HepG2 (cell line): Measurements from ENCODE around the gene CDHR4. TPM values are rescaled to one million over a fixed set of nuclear protein-coding genes. Genes with fewer than 3 reads are reported as not detected.
"Not testable (repeated sequence)": the region's sequence is repeated elsewhere in the genome, so short reads cannot be mapped to it uniquely, and the experiment has no call there.

Experiments used
- ATAC-seq: fragments of 200-7000 bp; cut with Tn5 transposase; 3 replicates; pipeline ENCODE4 v1.9.1; 2020; ENCODE audit warnings: mild to moderate bottlenecking, moderate library complexity
- BruUV-seq: library from RNA; stranded (reverse); fragments of 400-500 nt; replicated peaks from 2 replicates; lab custom pipeline; 2021; lab: Mats Ljungman, UMichigan
- CTCF ChIA-PET: fragments of 300-600 bp; formaldehyde crosslinking; extraction: SDS; loops from one replicate; lab custom pipeline; 2021; ENCODE audit warnings: low total read pairs, inconsistent platforms, low intra/inter-chr PET ratio; lab: Yijun Ruan, JAX
- POLR2A ChIA-PET: fragments of 350-600 bp; sonication (Branson Sonifier 250); formaldehyde crosslinking; loops from one replicate; lab custom pipeline; 2020; ENCODE audit warnings: antibody characterized with exemption, inconsistent platforms; lab: Yijun Ruan, JAX
- DNase-seq: peaks from one replicate; pipeline ENCODE4 v3.0.0-alpha.2; 2015; ENCODE audit warnings: low spot score
- FAIRE-seq: peaks from 3 replicates; lab custom pipeline; 2011; peaks lifted over from hg19 to GRCh38; lab: Jason Lieb, UNC
- H2AFZ ChIP-seq: one replicate; pipeline ENCODE4 v1.6.1; 2011; ENCODE audit warnings: low read length, inconsistent platforms
- H3K27ac ChIP-seq: fragments of 300-600 bp; 3 replicates; pipeline ENCODE4 v1.8.0; 2011; ENCODE audit warnings: mixed run types, mild to moderate bottlenecking, mixed read lengths, low read length, inconsistent platforms; ENCODE audit not compliant: insufficient read depth; ENCODE audit errors: extremely low read length
- H3K27me3 ChIP-seq, 2 experiments: fragments of 200-600 bp in 1 of 2; 2 replicates in 1 of 2; 3 replicates in 1 of 2; pipeline versions ENCODE4 v1.6.0 to v1.8.0; 2011; ENCODE audit warnings: low read length in 2 of 2, mild to moderate bottlenecking in 2 of 2, moderate library complexity in 2 of 2, inconsistent platforms in 1 of 2; ENCODE audit not compliant: insufficient read depth in 2 of 2, control insufficient read depth in 1 of 2
- H3K36me3 ChIP-seq, 2 experiments: fragments of 200-600 bp in 1 of 2; replicated peaks in 1 of 2; 2 replicates in 1 of 2; 3 replicates in 1 of 2; pipeline versions ENCODE4 v1.5.1 to v1.8.0; 2011; ENCODE audit warnings: low read length in 2 of 2, inconsistent platforms in 1 of 2; ENCODE audit not compliant: insufficient read depth in 2 of 2, control insufficient read depth in 1 of 2
- H3K4me1 ChIP-seq: 2 replicates; pipeline ENCODE4 v1.5.1; 2012; ENCODE audit warnings: low read length, inconsistent platforms; ENCODE audit not compliant: insufficient read depth
- H3K4me2 ChIP-seq: 2 replicates; pipeline ENCODE4 v1.6.0; 2011; ENCODE audit warnings: low read depth, low read length, inconsistent platforms
- H3K4me3 ChIP-seq, 3 experiments: fragments of 200-600 bp in 1 of 3; sonication (generic), shearing (Covaris generic) in 1 of 3; replicated peaks in 1 of 3; 2 replicates each; pipeline ENCODE4 v1.5.1; 2011 to 2016; ENCODE audit warnings: low read length in 3 of 3, inconsistent platforms in 2 of 3, low read depth in 2 of 3, mild to moderate bottlenecking in 2 of 3, control low read depth in 1 of 3, mixed read lengths in 1 of 3; ENCODE audit not compliant: insufficient read depth in 1 of 3
- H3K79me2 ChIP-seq: one replicate; pipeline ENCODE4 v1.6.1; 2011; ENCODE audit warnings: low read length, inconsistent platforms; ENCODE audit not compliant: insufficient read depth
- H3K9ac ChIP-seq: 2 replicates; pipeline ENCODE4 v1.6.0; 2011; ENCODE audit warnings: mild to moderate bottlenecking, low read depth, low read length, inconsistent platforms; ENCODE audit not compliant: insufficient read depth
- H3K9me3 ChIP-seq: 2 replicates; pipeline ENCODE4 v1.5.1; 2012; ENCODE audit warnings: mild to moderate bottlenecking, low read length
- H4K20me1 ChIP-seq: 2 replicates; pipeline ENCODE4 v1.6.0; 2011; ENCODE audit warnings: inconsistent platforms, mild to moderate bottlenecking, low read length, moderate library complexity; ENCODE audit not compliant: insufficient read depth
- CEBPB ChIP-seq: IDR thresholded peaks from 2 replicates; pipeline ENCODE4 v1.6.1; 2011; ENCODE audit warnings: low read depth, low read length, improper control_type of control experiment, borderline replicate concordance
- CEBPG ChIP-seq: IDR thresholded peaks from 2 replicates; pipeline ENCODE4 v1.6.1; 2016
- HNF1A ChIP-seq, 2 experiments: sonication (generic) in 1 of 2; formaldehyde crosslinking in 1 of 2; IDR thresholded peaks; 2 replicates each; pipeline versions ENCODE4 v1.4.0 to v1.6.1; 2016 to 2020; ENCODE audit warnings: borderline replicate concordance in 1 of 2, low read depth in 1 of 2, mild to moderate bottlenecking in 1 of 2, missing genetic modification reagents in 1 of 2
- RBFOX2 ChIP-seq: fragments of 200-400 bp; formaldehyde crosslinking; IDR thresholded peaks from 2 replicates; pipeline ENCODE4 v1.6.1; 2017; ENCODE audit warnings: low read depth, mild to moderate bottlenecking, low read length
- ZNF12 ChIP-seq: sonication (generic); formaldehyde crosslinking; IDR thresholded peaks from 2 replicates; pipeline ENCODE4 v1.5.0; 2020; ENCODE audit warnings: missing genetic modification reagents
- WGBS: methylation state at CpG from one replicate; pipeline ENCODE4 v1.1.6; 2017; ENCODE audit warnings: low lambda C conversion rate; 5-methylcytosine and 5-hydroxymethylcytosine counted together
- in situ Hi-C: cut with HindIII; loops from 2 replicates; pipeline ENCODE4 v1.10.0; 2017; ENCODE audit warnings: low pct_unique_long_range_greater_than_20kb; ENCODE audit not compliant: extremely low pct_ligation_motif_present
- intact Hi-C: fragments of 100-400 bp; cut with micrococcal nuclease; formaldehyde crosslinking; loops from one replicate; pipeline ENCODE4 v1.10.0; 2022; ENCODE audit not compliant: unreplicated experiment
- polyA plus RNA-seq, 8 experiments: library from polyadenylated mRNA; depleted of rRNA in 3 of 8; stranded (reverse) in 7 of 8; unstranded in 1 of 8; fragments of >200 nt; fragmentation: Illumina TruSeq in 4 of 8; extraction: Trizol in 4 of 8; gene quantifications; 2 replicates each; pipeline versions ENCODE4 v1.2.1 to v1.2.3, GENCODE V29; 2011 to 2016; ENCODE audit warnings: low read depth in 4 of 8, missing spikeins in 1 of 8, mixed read lengths in 1 of 8; ENCODE audit not compliant: insufficient read depth in 1 of 8
- total RNA-seq, 5 experiments: library from RNA; depleted of rRNA; stranded (reverse); fragments of >200 nt; fragmentation: Illumina TruSeq; extraction: Trizol; gene quantifications; 2 replicates each; pipeline ENCODE4 v1.2.3, GENCODE V29; 2016; ENCODE audit warnings: low read depth in 1 of 5
- TF ChIP-seq, protein P1 (sequence below): sonication (generic); formaldehyde crosslinking; IDR thresholded peaks from 2 replicates; pipeline ENCODE4 v1.8.1; 2023; ENCODE audit warnings: missing genetic modification reagents, mild to moderate bottlenecking, borderline replicate concordance

The CDHR4 gene
- total and polyA plus RNA-seq, 2 of the 13 experiments (the other 11 are each of a cell fraction or from before 2014, with no cell fraction given): 0.21 TPM; not detected in 1

DNA sequence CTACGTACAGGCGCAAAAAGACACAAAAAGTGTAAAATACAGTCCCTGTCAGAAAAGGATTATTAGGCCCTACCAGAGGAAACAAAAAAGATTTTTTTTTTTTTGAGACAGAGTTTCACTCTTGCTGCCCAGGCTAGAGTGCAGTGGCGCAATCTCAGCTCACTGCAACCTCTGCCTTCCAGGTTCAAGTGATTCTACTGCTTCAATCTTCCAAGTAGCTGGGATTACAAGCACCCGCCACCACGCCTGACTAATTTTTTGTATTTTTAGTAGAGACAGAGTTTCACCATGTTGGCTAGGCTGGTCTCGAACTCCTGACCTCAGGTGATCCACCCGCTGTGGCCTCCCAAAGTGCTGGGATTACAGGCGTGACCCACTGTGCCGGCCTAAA is 18.7 kb downstream of the CDHR4 start:
- intact Hi-C loops, H3K9ac ChIP-seq, DNase-seq, BruUV-seq, H3K4me3 ChIP-seq, POLR2A ChIA-PET, H4K20me1 ChIP-seq, H3K9me3 ChIP-seq, FAIRE-seq, CTCF ChIA-PET, H3K27me3 ChIP-seq, in situ Hi-C loops, H2AFZ ChIP-seq: not testable (repeated sequence)
- peaks cover 51% of the 10 kb centered on the region for H3K4me1 ChIP-seq
- peaks cover 73% of the 10 kb centered on the region for H3K79me2 ChIP-seq
- H3K27ac ChIP-seq: peak overlapping the region; percentile 60
- TF ChIP-seq CEBPG (CRISPR knock-in tag) (peak; percentile 25; the same call in 1 of the 2 replicates), CEBPB (0 out of 2 replicates have a peak, but pooled peaks have one; percentile 1)
- H3K4me2 ChIP-seq: peak overlapping the region; percentile 25
- 0 out of 3 replicates have a peak, but pooled peaks have one; percentile 12 for ATAC-seq
- WGBS: 91% methylated on average over 9 of the region's 9 CpGs
- H3K36me3 ChIP-seq: peaks cover 3 to 19% of the 10 kb centered on the region in 2 experiments; a peak in 3 of 5 replicates

GRCh38 chr3:49780080-49780974 is 19.3 kb downstream of the CDHR4 start:
- BruUV-seq: no TSS peak
- FAIRE-seq: no peak
- WGBS: 81% methylated on average over 4 of the region's 4 CpGs
- peak overlapping the region; percentile 25 for H3K4me2 ChIP-seq
- in situ Hi-C loops: no loop called here
- TF ChIP-seq RBFOX2 (peak; percentile 33; the same call in 1 of the 2 replicates), HNF1A (IDR thresholded peaks at IDR 0.05; ENCODE audit: low read depth) (no peak), HNF1A (CRISPR knock-in tag; IDR thresholded peaks at IDR 0.05; ENCODE audit: borderline replicate concordance) (no peak), ZNF12 (CRISPR knock-in tag) (peak; percentile 49; the same call in 1 of the 2 replicates)
- TF ChIP-seq, protein P1, sequence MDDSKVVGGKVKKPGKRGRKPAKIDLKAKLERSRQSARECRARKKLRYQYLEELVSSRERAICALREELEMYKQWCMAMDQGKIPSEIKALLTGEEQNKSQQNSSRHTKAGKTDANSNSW (CRISPR knock-in tag): no peak
- TF ChIP-seq, all 625 proteins: peak for 2
- Histone ChIP-seq H3K36me3 (peaks cover 3 to 24% of the 10 kb centered on the region in 2 experiments), H3K9ac (no peak overlapping the region), H3K4me1 (peaks cover 47% of the 10 kb centered on the region), H2AFZ (no peak overlapping the region), H3K4me3 (no peak overlapping the region), H3K9me3 (no peaks in the 10 kb centered on the region), H3K27me3 (no peaks in the 10 kb centered on the region), H4K20me1 (peaks cover 9% of the 10 kb centered on the region; the same call in 1 of the 2 replicates), H3K79me2 (peaks cover 73% of the 10 kb centered on the region), H3K27ac (peak overlapping the region; percentile 60)
- ATAC-seq (peak; percentile 30; the same call in 1 of the 3 replicates), DNase-seq (no peak)
- intact Hi-C loops: no loop called here
- POLR2A ChIA-PET: no interaction called here
- CTCF ChIA-PET: no interaction called here
